ENCODE results near the gene ACSS1. TPM values are rescaled to one million over a fixed set of nuclear protein-coding genes. Genes with fewer than 3 reads are reported as not detected.

ACSS1 gene
- total RNA-seq, 1 donor: 0.99 TPM

- H3K4me3 ChIP-seq (ENCODE audit: low read depth, low read length): no peak overlapping the region
- peak; percentile 47 for DNase-seq (ENCODE audit: low read depth)
- TF ChIP-seq, protein P1, sequence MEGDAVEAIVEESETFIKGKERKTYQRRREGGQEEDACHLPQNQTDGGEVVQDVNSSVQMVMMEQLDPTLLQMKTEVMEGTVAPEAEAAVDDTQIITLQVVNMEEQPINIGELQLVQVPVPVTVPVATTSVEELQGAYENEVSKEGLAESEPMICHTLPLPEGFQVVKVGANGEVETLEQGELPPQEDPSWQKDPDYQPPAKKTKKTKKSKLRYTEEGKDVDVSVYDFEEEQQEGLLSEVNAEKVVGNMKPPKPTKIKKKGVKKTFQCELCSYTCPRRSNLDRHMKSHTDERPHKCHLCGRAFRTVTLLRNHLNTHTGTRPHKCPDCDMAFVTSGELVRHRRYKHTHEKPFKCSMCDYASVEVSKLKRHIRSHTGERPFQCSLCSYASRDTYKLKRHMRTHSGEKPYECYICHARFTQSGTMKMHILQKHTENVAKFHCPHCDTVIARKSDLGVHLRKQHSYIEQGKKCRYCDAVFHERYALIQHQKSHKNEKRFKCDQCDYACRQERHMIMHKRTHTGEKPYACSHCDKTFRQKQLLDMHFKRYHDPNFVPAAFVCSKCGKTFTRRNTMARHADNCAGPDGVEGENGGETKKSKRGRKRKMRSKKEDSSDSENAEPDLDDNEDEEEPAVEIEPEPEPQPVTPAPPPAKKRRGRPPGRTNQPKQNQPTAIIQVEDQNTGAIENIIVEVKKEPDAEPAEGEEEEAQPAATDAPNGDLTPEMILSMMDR (IDR thresholded peaks at IDR 0.05; ENCODE audit: insufficient read depth, low read length): no peak
These were observed 2.8 kb downstream of the ACSS1 start for GRCh38 chr20:25054995-25055629.

GRCh38 chr20:25054096-25054820 lies 3.7 kb downstream of the ACSS1 start:
- no peak for DNase-seq (ENCODE audit: low read depth)
- no peak overlapping the region for H3K4me3 ChIP-seq (ENCODE audit: low read depth, low read length)
- TF ChIP-seq, protein P1 (IDR thresholded peaks at IDR 0.05; ENCODE audit: insufficient read depth, low read length): no peak

GRCh38 chr20:25053255-25054031 lies 4.5 kb downstream of the ACSS1 start:
- DNase-seq (ENCODE audit: low read depth): peak; percentile 84
- no peak overlapping the region for H3K4me3 ChIP-seq (ENCODE audit: low read depth, low read length)
- TF ChIP-seq, protein P1 (IDR thresholded peaks at IDR 0.05; ENCODE audit: insufficient read depth, low read length): no peak

GRCh38 chr20:25052255-25053194 lies 5.4 kb downstream of the ACSS1 start:
- no peak overlapping the region for H3K4me3 ChIP-seq (ENCODE audit: low read depth, low read length)
- TF ChIP-seq, protein P1 (IDR thresholded peaks at IDR 0.05; ENCODE audit: insufficient read depth, low read length): no peak
- peak; percentile 87 for DNase-seq (ENCODE audit: low read depth)

DNA sequence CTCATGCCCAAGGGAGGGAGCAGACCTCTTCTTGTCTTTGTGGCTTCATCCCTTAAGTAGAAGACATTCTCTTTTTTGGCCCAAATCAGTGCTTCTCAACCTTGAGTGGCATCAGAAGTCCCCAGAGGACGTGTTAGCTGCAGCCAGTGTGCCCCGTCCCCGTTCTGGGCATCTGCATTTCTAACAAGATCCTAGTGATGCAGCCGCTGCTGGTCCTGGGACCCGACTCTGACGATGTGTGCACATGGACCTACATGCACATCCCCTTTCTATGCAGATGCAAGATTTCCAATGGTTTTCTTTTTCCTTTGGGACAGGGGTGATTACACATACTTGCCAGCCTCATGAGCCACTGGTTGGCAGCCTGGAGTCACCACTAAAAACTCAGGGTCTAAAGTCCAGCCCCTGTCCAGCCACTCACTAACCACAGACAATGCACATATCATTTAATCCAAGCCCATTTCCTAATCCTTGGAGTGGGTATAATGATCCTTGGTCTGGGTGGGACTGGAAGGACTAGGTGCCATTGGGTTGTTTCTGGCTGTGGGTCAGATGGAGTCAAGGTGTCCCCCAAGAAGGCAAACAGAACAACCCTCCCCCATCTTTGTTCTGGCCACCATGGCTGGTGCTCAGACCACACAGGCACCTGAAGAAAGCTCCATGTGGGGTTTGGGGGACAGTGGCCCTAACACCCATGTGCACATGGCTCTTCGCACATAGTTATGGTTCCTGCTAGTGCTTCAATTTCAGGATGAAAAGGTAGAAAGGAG lies 6.4 kb downstream of the ACSS1 start:
- DNase-seq (ENCODE audit: low read depth): no peak
- TF ChIP-seq, protein P1 (IDR thresholded peaks at IDR 0.05; ENCODE audit: insufficient read depth, low read length): no peak
- no peak overlapping the region for H3K4me3 ChIP-seq (ENCODE audit: low read depth, low read length)
